Neural progenitor cell (in vitro differentiated cells): ENCODE results near the gene GHRH. TPM values are rescaled to one million over a fixed set of nuclear protein-coding genes. Genes with fewer than 3 reads are reported as not detected.

Source experiments
- DNase-seq: peaks from one replicate; pipeline ENCODE4 v3.0.0-alpha.2; 2016; ENCODE audit warnings: low spot score
- H2AFZ ChIP-seq: fragments of 200-600 bp; sonication (generic); replicated peaks from 2 replicates; pipeline ENCODE4 v1.6.1; 2016; ENCODE audit warnings: antibody characterized with exemption
- H3F3A ChIP-seq: fragments of 200-600 bp; sonication (generic); 2 replicates; pipeline ENCODE4 v1.6.1; 2016; ENCODE audit warnings: antibody characterized with exemption, low read depth
- H3K27ac ChIP-seq: fragments of 200-600 bp; sonication (generic); 2 replicates; pipeline ENCODE4 v1.5.1; 2016; ENCODE audit warnings: mild to moderate bottlenecking
- H3K27me3 ChIP-seq: fragments of 200-600 bp; sonication (generic); 2 replicates; pipeline ENCODE4 v1.6.1; 2016; ENCODE audit warnings: mild to moderate bottlenecking, moderate library complexity
- H3K36me3 ChIP-seq: fragments of 200-600 bp; sonication (generic); 2 replicates; pipeline ENCODE4 v1.5.1; 2016
- H3K4me1 ChIP-seq: fragments of 200-600 bp; sonication (generic); 2 replicates; pipeline ENCODE4 v1.6.1; 2016; ENCODE audit warnings: mixed run types
- H3K4me2 ChIP-seq: fragments of 200-600 bp; sonication (generic); 2 replicates; pipeline ENCODE4 v1.6.1; 2016
- H3K4me3 ChIP-seq: fragments of 200-600 bp; sonication (generic); 2 replicates; pipeline ENCODE4 v1.5.1; 2016
- H3K79me2 ChIP-seq: fragments of 200-600 bp; sonication (generic); 2 replicates; pipeline ENCODE4 v1.6.1; 2016; ENCODE audit warnings: low read depth
- H3K9ac ChIP-seq: fragments of 200-600 bp; sonication (generic); 2 replicates; pipeline ENCODE4 v1.6.1; 2016
- H3K9me3 ChIP-seq: fragments of 200-600 bp; sonication (generic); 2 replicates; pipeline ENCODE4 v1.5.1; 2016; ENCODE audit warnings: low read depth
- H4K20me1 ChIP-seq: fragments of 200-600 bp; sonication (generic); 2 replicates; pipeline ENCODE4 v1.6.1; 2016; ENCODE audit warnings: low read depth
- H3K27ac Mint-ChIP-seq: 3 replicates; pipeline ENCODE4 v1.8.0; 2021; ENCODE audit warnings: mixed read lengths
- H3K27me3 Mint-ChIP-seq: 2 replicates; pipeline ENCODE4 v1.8.0; 2022; ENCODE audit warnings: low read depth, mild to moderate bottlenecking, inconsistent platforms, moderate library complexity, mixed read lengths; ENCODE audit not compliant: insufficient read depth
- H3K36me3 Mint-ChIP-seq: 3 replicates; pipeline ENCODE4 v1.8.0; 2021; ENCODE audit warnings: mixed read lengths
- H3K4me1 Mint-ChIP-seq: 3 replicates; pipeline ENCODE4 v1.8.0; 2021; ENCODE audit warnings: mixed read lengths
- H3K4me3 Mint-ChIP-seq: 3 replicates; pipeline ENCODE4 v1.8.0; 2021; ENCODE audit warnings: mild to moderate bottlenecking, moderate library complexity, mixed read lengths
- H3K9me3 Mint-ChIP-seq: 3 replicates; pipeline ENCODE4 v1.8.0; 2020; ENCODE audit warnings: mixed read lengths
- EZH2 ChIP-seq: fragments of 200-600 bp; sonication (generic); IDR thresholded peaks from 2 replicates; pipeline ENCODE4 v1.6.1; 2017; ENCODE audit warnings: antibody characterized with exemption, mild to moderate bottlenecking, moderate library complexity
- EZH2phosphoT487 ChIP-seq: fragments of 200-600 bp; sonication (generic); IDR thresholded peaks from 2 replicates; pipeline ENCODE4 v1.6.1; 2017; ENCODE audit warnings: antibody characterized with exemption
- total RNA-seq: library from RNA; depleted of rRNA; stranded (reverse); fragments of >200 nt; gene quantifications from 2 replicates; pipeline ENCODE4 v1.2.3, GENCODE V29; 2015; ENCODE audit warnings: low replicate concordance
- TF ChIP-seq, protein P1 (sequence below): fragments of 200-600 bp; sonication (generic); IDR thresholded peaks from 2 replicates; pipeline ENCODE4 v1.5.1; 2017; ENCODE audit warnings: antibody characterized with exemption, mild to moderate bottlenecking

The GHRH gene, protein sequence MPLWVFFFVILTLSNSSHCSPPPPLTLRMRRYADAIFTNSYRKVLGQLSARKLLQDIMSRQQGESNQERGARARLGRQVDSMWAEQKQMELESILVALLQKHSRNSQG
- 3.2 TPM in 1 of 2 replicates, not detected in the other for total RNA-seq

- H3K79me2 ChIP-seq = no peaks in the 10 kb centered on the region
These were observed at the start of gene GHRH for GRCh38 chr20:37261714-37262113. Gene GHRH, minus strand, starts transcription at chr20:37261814. Its CDS starts 4,925 bp downstream, at chr20:37256889.

DNA sequence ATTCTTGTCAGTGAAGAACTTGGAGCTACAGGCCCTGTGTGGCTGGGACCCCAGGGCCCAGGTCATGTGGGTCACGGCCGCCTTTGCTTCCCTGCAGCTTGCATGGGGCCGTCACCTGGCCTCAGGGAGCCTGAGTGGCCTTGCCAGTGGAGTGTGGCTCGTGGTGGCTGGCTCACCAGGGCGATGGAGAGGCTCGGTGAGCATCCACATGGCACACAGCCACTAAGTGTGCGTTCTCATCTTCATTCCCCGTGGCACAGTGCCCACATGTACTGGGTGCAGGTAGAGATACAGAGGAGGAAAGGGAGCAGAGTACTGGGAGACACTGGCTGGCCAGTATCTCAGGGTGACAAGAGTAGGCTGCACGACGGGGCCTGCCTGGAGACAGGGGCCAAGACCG is 49.3 kb upstream of the GHRH start:
- H3K36me3 Mint-ChIP-seq = peaks cover 18% of the 10 kb centered on the region
- Histone ChIP-seq H2AFZ (no peak overlapping the region), H3K9ac (peak overlapping the region; percentile 20), H3F3A (no peaks in the 10 kb centered on the region), H3K4me2 (no peak overlapping the region), H3K4me1 (peaks cover 31% of the 10 kb centered on the region), H3K36me3 (no peaks in the 10 kb centered on the region), H3K4me3 (no peak overlapping the region), H4K20me1 (peaks cover 12% of the 10 kb centered on the region), H3K79me2 (peaks cover 30% of the 10 kb centered on the region), H3K27me3 (no peaks in the 10 kb centered on the region), H3K9me3 (no peaks in the 10 kb centered on the region), H3K27ac (no peak overlapping the region)
- no peak for DNase-seq
- H3K27me3 Mint-ChIP-seq = peaks cover 9% of the 10 kb centered on the region
- H3K27ac Mint-ChIP-seq = peak overlapping the region; percentile 42
- TF ChIP-seq EZH2phosphoT487 = no peak
- TF ChIP-seq, protein P1, sequence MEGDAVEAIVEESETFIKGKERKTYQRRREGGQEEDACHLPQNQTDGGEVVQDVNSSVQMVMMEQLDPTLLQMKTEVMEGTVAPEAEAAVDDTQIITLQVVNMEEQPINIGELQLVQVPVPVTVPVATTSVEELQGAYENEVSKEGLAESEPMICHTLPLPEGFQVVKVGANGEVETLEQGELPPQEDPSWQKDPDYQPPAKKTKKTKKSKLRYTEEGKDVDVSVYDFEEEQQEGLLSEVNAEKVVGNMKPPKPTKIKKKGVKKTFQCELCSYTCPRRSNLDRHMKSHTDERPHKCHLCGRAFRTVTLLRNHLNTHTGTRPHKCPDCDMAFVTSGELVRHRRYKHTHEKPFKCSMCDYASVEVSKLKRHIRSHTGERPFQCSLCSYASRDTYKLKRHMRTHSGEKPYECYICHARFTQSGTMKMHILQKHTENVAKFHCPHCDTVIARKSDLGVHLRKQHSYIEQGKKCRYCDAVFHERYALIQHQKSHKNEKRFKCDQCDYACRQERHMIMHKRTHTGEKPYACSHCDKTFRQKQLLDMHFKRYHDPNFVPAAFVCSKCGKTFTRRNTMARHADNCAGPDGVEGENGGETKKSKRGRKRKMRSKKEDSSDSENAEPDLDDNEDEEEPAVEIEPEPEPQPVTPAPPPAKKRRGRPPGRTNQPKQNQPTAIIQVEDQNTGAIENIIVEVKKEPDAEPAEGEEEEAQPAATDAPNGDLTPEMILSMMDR = no peak
- TF ChIP-seq EZH2 = no peak
- H3K4me1 Mint-ChIP-seq = peaks cover 40% of the 10 kb centered on the region
- no peaks in the 10 kb centered on the region for H3K9me3 Mint-ChIP-seq
- no peak overlapping the region for H3K4me3 Mint-ChIP-seq

More at GRCh38 chr20:37261714-37262113, at the start of gene GHRH:
- Histone ChIP-seq H3K9me3 (no peaks in the 10 kb centered on the region), H3K27ac (peak within 1 kb of the TSS; percentile 92), H3F3A (peaks cover 51% of the 10 kb centered on the region), H4K20me1 (no peaks in the 10 kb centered on the region), H2AFZ (no peak within 1 kb of the TSS), H3K4me1 (peaks cover 47% of the 10 kb centered on the region), H3K9ac (no peak within 1 kb of the TSS), H3K4me2 (no peak within 1 kb of the TSS), H3K4me3 (no peak within 1 kb of the TSS), H3K36me3 (no peaks in the 10 kb centered on the region), H3K27me3 (no peaks in the 10 kb centered on the region)
- Mint-ChIP-seq H3K27ac (peak within 1 kb of the TSS; percentile 61), H3K36me3 (no peaks in the 10 kb centered on the region), H3K4me3 (peak within 1 kb of the TSS; percentile 41), H3K9me3 (no peaks in the 10 kb centered on the region), H3K27me3 (peaks cover 7% of the 10 kb centered on the region), H3K4me1 (peaks cover 50% of the 10 kb centered on the region)
- no peak for DNase-seq
- TF ChIP-seq EZH2 (no peak), EZH2phosphoT487 (no peak)
- TF ChIP-seq, protein P1 = no peak

- TF ChIP-seq EZH2phosphoT487 = no peak
- TF ChIP-seq, protein P1 = no peak
- TF ChIP-seq EZH2 = no peak
- Mint-ChIP-seq H3K27ac (peak overlapping the region; percentile 72), H3K27me3 (peaks cover 9% of the 10 kb centered on the region), H3K4me1 (peaks cover 39% of the 10 kb centered on the region), H3K9me3 (no peaks in the 10 kb centered on the region), H3K4me3 (no peak overlapping the region), H3K36me3 (peaks cover 18% of the 10 kb centered on the region)
- Histone ChIP-seq H3K4me1 (peaks cover 36% of the 10 kb centered on the region), H3K9me3 (no peaks in the 10 kb centered on the region), H3K4me2 (no peak overlapping the region), H3K9ac (peak overlapping the region; percentile 32), H3K4me3 (no peak overlapping the region), H4K20me1 (peaks cover 12% of the 10 kb centered on the region), H3K27ac (no peak overlapping the region), H3F3A (no peaks in the 10 kb centered on the region), H3K36me3 (no peaks in the 10 kb centered on the region), H3K79me2 (peaks cover 32% of the 10 kb centered on the region), H2AFZ (no peak overlapping the region), H3K27me3 (no peaks in the 10 kb centered on the region)
- DNase-seq = no peak
These were observed 48.4 kb upstream of the GHRH start for GRCh38 chr20:37309936-37310590.
